ENCODE measurements around the gene KLHL29.

The KLHL29 gene

GRCh38 chr2:23493846-23494245, 108.9 kb downstream of the KLHL29 start:
- no peak for DNase-seq (ENCODE audit: low read depth)

GRCh38 chr2:23494286-23494685, 109.3 kb downstream of the KLHL29 start:
- DNase-seq (ENCODE audit: low read depth): no peak

GRCh38 chr2:23495661-23496114, 110.7 kb downstream of the KLHL29 start:
- DNase-seq (ENCODE audit: low read depth): no peak

- DNase-seq (ENCODE audit: low read depth): no peak
Observed at GRCh38 chr2:23496456-23496855, 111.5 kb downstream of the KLHL29 start.

DNA sequence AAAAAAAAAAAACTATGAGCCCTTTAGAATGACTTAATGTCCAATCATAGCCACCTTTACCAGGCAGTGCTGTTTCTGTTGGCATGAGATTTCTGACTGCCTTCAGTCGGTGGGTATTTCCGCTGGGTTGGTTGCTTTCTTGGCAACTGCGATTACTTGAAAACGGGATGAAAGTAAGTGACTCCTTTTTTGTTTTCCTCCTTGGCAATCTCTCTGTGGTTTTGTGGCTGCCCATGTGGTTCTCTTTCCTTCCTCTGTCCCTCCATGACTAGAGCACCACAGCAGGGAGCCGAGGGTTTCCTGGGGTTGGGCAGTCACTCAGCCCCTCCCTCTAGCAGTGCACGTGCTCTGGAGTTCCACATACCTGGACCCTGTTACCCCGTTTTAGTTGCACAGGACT, 112.1 kb downstream of the KLHL29 start:
- peak; percentile 25 for DNase-seq (ENCODE audit: low read depth)

DNA sequence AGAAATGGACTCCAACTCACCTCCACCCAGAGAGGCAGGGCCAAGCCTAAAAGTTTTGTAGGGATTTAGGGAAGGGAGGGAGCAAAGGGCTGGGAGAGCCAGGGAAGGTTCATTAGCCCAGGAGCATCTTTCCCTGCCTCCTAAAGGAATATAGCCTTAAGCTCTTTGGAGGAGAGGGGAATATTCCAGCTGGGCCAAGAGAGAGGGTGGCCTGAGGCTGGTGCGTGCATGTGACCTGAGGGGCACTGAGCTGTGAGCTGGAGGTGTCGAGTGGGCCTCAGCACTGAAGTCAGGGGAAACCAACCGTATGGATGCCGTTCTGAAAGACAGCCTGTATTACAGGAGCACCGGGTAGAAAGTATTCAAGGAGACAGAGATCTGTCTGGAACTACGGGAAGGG, 112.6 kb downstream of the KLHL29 start:
- no peak for DNase-seq (ENCODE audit: low read depth)

- DNase-seq (ENCODE audit: low read depth): no peak
Observed at GRCh38 chr2:23498943-23499342, 114.0 kb downstream of the KLHL29 start.

DNA sequence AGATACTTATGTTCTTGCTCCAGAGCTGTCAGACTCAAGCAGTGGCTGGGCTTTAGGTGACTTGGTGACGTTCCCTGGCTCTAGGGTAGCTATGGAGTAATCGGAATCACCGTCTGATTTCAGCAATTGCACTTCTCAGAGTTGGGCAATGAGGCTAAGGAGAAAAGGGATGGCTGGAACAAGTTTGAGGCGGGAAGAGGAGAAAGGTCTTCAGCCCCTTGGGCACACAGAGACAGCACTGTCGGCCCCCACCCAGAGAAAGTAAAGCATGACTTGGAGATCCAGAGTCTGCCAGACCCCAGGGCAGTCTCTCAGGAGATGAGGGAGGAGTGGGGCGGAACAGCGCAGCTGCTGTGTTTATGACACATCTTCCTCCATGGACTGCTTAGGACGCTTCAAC, 114.5 kb downstream of the KLHL29 start:
- DNase-seq (ENCODE audit: low read depth): no peak

DNA sequence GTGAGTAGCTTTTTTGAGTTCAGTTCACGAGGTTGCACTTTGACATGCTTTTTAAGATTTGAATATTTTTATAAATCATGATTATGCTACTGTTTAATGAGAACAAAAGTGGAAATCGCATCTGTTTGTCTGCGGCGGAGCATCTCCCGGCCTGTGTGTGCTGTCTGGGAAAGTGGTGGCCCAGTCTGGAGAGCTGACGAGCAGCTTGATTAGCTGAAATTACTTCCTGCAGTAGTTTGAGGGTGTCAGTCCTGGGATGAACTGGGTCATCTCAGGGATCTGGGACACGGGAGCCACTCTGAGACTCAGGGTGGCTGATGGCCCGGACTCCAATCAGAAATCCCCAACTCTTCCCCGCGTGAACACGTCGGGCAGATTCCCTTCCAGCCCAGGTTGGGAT, 115.9 kb downstream of the KLHL29 start:
- DNase-seq (ENCODE audit: low read depth): no peak

DNA sequence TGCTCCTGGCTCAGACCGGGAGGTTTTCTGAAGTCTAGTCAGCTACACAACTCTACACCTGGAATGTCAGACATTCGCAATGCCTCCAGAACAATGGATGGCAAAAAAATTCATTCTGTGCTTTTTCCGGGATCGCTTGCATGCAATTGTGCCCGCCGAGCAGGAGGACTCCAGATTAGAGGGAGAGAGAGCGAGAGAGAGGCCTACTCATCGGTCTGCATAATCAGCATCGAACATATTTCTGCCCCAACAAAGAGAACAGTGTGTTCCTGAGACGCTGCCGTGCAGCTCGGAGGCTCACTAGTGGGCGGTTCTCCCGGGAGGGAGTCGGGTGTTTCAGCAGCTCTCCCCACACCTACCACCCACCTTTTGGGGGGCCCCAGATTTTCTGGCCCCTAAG, 117.1 kb downstream of the KLHL29 start:
- no peak for DNase-seq (ENCODE audit: low read depth)

- no peak for DNase-seq (ENCODE audit: low read depth)
Observed at GRCh38 chr2:23503097-23503496, 118.1 kb downstream of the KLHL29 start.

DNA sequence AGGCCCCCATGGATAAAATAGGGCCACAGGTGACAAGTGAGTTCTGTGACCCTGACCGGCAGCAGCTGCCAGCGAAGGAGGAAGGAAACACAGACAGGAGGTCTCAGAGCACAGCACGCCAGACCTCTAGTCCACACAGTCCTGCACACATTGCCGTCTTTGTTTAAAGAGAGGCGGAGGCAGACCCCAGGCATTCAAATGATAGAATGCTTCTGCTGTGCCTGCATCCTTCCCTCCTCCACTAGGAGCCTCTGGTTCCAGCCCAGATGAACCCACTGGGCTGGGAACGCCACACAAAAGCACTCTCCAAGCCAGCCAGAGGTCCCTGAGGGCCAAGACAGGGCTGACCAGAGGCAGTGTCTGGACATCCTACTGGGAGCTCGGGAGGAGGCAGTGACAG, 118.7 kb downstream of the KLHL29 start:
- DNase-seq (ENCODE audit: low read depth): no peak

GRCh38 chr2:23504591-23504990, 119.6 kb downstream of the KLHL29 start:
- DNase-seq (ENCODE audit: low read depth): no peak

- DNase-seq (ENCODE audit: low read depth): no peak
Observed at GRCh38 chr2:23505218-23505983, 120.4 kb downstream of the KLHL29 start.

DNA sequence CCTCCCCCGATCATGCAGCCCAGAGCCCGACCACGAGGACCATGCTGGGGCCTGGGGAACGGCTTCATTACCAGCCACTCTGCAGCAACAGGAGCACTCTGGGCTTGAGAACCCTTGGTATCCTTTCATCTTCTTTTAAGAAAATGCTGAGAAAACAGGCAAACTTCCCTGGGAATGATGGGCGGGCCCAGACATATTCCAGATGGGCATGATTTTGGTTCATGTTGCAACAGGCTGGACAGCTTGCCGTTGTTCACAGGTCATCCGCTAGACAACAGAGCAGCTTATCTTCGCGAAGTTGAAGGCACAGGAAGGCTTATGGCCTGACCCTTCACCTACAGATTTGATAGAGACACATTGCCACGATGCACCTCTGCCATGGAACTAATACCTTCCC, 121.0 kb downstream of the KLHL29 start:
- no peak for DNase-seq (ENCODE audit: low read depth)

GRCh38 chr2:23506531-23507266, 121.7 kb downstream of the KLHL29 start:
- no peak for DNase-seq (ENCODE audit: low read depth)

GRCh38 chr2:23507267-23508065, 122.5 kb downstream of the KLHL29 start:
- no peak for DNase-seq (ENCODE audit: low read depth)

DNA sequence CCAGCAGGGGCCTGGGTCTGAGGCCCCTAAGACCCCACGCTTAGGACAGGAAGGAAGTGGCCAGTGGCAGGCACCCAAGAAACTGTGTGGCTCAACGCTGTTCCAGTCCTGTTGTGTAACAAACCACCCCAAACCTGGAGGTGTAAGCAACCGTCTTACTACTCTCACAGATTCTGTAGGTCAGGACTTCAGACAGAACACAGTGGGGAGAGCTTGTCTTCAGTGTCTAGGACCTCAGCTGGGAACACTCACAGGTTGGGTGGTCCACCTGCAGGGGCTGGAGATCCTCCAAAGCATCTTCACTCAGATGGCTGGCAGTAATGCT, 123.0 kb downstream of the KLHL29 start:
- DNase-seq (ENCODE audit: low read depth): no peak

GRCh38 chr2:23509103-23509502, 124.1 kb downstream of the KLHL29 start:
- no peak for DNase-seq (ENCODE audit: low read depth)

GRCh38 chr2:23509596-23510292, 124.8 kb downstream of the KLHL29 start:
- no peak for DNase-seq (ENCODE audit: low read depth)

GRCh38 chr2:23510471-23510870, 125.5 kb downstream of the KLHL29 start:
- no peak for DNase-seq (ENCODE audit: low read depth)

DNA sequence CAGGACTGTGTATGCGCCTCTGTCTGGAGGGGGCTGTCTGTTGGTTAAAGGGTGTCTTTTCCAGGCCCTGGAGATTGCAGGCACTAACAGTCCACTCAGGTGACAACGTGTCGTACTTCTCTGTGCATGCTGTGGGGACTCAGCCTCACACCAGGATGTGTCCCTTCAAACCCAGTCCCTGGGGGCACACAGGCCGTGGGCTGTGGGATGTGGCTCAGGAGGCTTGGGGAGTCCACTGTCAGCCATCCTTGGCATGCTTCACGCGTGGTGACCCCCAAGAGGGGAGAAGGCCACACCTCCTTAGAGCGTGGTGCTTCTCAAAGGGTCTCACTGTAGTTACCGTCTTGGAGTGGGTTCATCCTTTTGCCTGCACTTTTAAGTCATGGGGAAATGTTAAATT, 127.8 kb downstream of the KLHL29 start:
- no peak for DNase-seq (ENCODE audit: low read depth)
